SK-N-SH (cell line): Measurements from ENCODE around the gene P3H2. TPM values are rescaled to one million over a fixed set of nuclear protein-coding genes. Genes with fewer than 3 reads are reported as not detected.

Experiments
- CTCF ChIA-PET: fragments of 300-600, 350-600 bp; formaldehyde crosslinking; extraction: SDS; loops from one replicate; lab custom pipeline; 2021; lab: Yijun Ruan, JAX
- POLR2A ChIA-PET: fragments of 350-600 bp; sonication (Branson Sonifier 250); formaldehyde crosslinking; extraction: SDS; loops from one replicate; lab custom pipeline; 2020; ENCODE audit warnings: antibody characterized with exemption, inconsistent platforms; lab: Yijun Ruan, JAX
- DNase-seq: peaks from one replicate; pipeline ENCODE4 v3.0.0; 2012
- H2AFZ ChIP-seq: fragments of 200-600 bp; sonication (generic); 2 replicates; pipeline ENCODE4 v1.8.1; 2016; ENCODE audit warnings: antibody characterized with exemption, mild to moderate bottlenecking, low read depth
- H3F3A ChIP-seq: fragments of 200-600 bp; sonication (generic); replicated peaks from 2 replicates; pipeline ENCODE3; 2016; ENCODE audit warnings: antibody characterized with exemption, mild to moderate bottlenecking; ENCODE audit not compliant: insufficient read depth
- H3K27ac ChIP-seq, 2 experiments: fragments of 200-500 bp in 1 of 2; fragments of 200-600 bp in 1 of 2; sonication (Bioruptor generic) in 1 of 2; sonication (generic), shearing (Covaris generic) in 1 of 2; 2 replicates each; pipeline versions ENCODE4 v1.5.1 to v1.6.1; 2014 to 2016; ENCODE audit warnings: low read depth in 2 of 2, inconsistent platforms in 1 of 2, low read length in 1 of 2, mild to moderate bottlenecking in 1 of 2, mixed read lengths in 1 of 2
- H3K27me3 ChIP-seq: fragments of 200-600 bp; sonication (generic), shearing (Covaris generic); 2 replicates; pipeline ENCODE4 v1.6.1; 2016; ENCODE audit warnings: mixed run types; ENCODE audit not compliant: insufficient read depth
- H3K36me3 ChIP-seq, 2 experiments: fragments of 200-500 bp in 1 of 2; fragments of 200-600 bp in 1 of 2; sonication (Bioruptor generic) in 1 of 2; sonication (generic) in 1 of 2; replicated peaks in 1 of 2; 2 replicates each; pipeline versions ENCODE3 to v1.5.1; 2014 to 2016; ENCODE audit warnings: low read length in 1 of 2, mild to moderate bottlenecking in 1 of 2; ENCODE audit not compliant: insufficient read depth in 2 of 2, control insufficient read depth in 1 of 2
- H3K4me1 ChIP-seq, 2 experiments: fragments of 200-500 bp in 1 of 2; fragments of 200-600 bp in 1 of 2; sonication (Bioruptor generic) in 1 of 2; sonication (generic), shearing (Covaris generic) in 1 of 2; 2 replicates each; pipeline versions ENCODE4 v1.5.1 to v1.6.1; 2014 to 2016; ENCODE audit warnings: low read depth in 1 of 2, low read length in 1 of 2, mixed run types in 1 of 2; ENCODE audit not compliant: insufficient read depth in 2 of 2, control insufficient read depth in 1 of 2
- H3K4me2 ChIP-seq: fragments of 200-600 bp; sonication (generic), shearing (Covaris generic); 2 replicates; pipeline ENCODE4 v1.6.1; 2017; ENCODE audit warnings: mixed run types
- H3K4me3 ChIP-seq, 2 experiments: fragments of 200-500 bp in 1 of 2; fragments of 200-600 bp in 1 of 2; sonication (Bioruptor generic) in 1 of 2; sonication (generic), shearing (Covaris generic) in 1 of 2; 2 replicates each; pipeline versions ENCODE4 v1.5.1 to v1.8.1; 2014 to 2016; ENCODE audit warnings: low read depth in 2 of 2, inconsistent platforms in 1 of 2, low read length in 1 of 2, mild to moderate bottlenecking in 1 of 2, mixed read lengths in 1 of 2, moderate library complexity in 1 of 2
- H3K79me2 ChIP-seq: fragments of 200-600 bp; sonication (generic); 2 replicates; pipeline ENCODE4 v1.8.1; 2017; ENCODE audit warnings: mild to moderate bottlenecking; ENCODE audit not compliant: insufficient read depth
- H3K9ac ChIP-seq: fragments of 200-600 bp; sonication (generic); 2 replicates; pipeline ENCODE4 v1.6.1; 2017; ENCODE audit warnings: mixed run types
- H3K9me2 ChIP-seq: fragments of 200-600 bp; sonication (generic); 2 replicates; pipeline ENCODE4 v1.6.1; 2017; ENCODE audit warnings: mixed run types
- H3K9me3 ChIP-seq: fragments of 200-600 bp; sonication (generic); 2 replicates; pipeline ENCODE4 v1.6.1; 2017; ENCODE audit warnings: mixed run types, mild to moderate bottlenecking, moderate library complexity
- H4K20me1 ChIP-seq: fragments of 200-600 bp; sonication (generic); 2 replicates; pipeline ENCODE4 v1.6.1; 2017; ENCODE audit warnings: mild to moderate bottlenecking, mixed run types; ENCODE audit not compliant: insufficient read depth
- CTCF ChIP-seq: fragments of 200-600 bp; sonication (generic); IDR thresholded peaks from 2 replicates; pipeline ENCODE4 v1.6.1; 2017; ENCODE audit warnings: antibody characterized with exemption, mild to moderate bottlenecking, moderate library complexity
- EP300 ChIP-seq, 2 experiments: IDR thresholded peaks; 2 replicates each; pipeline versions ENCODE4 v1.4.0 to v1.6.1; 2012; ENCODE audit warnings: borderline replicate concordance in 1 of 2, low read depth in 1 of 2, low read length in 1 of 2
- EZH2phosphoT487 ChIP-seq: fragments of 200-600 bp; sonication (generic); IDR thresholded peaks from 2 replicates; pipeline ENCODE4 v1.6.1; 2017; ENCODE audit warnings: low read depth, mixed run types, mild to moderate bottlenecking, antibody characterized with exemption, moderate library complexity, borderline replicate concordance
- FOSL2 ChIP-seq: IDR thresholded peaks from 2 replicates; pipeline ENCODE4 v1.4.0; 2012; ENCODE audit warnings: low read depth, mild to moderate bottlenecking, moderate library complexity, borderline replicate concordance
- FOXM1 ChIP-seq: IDR thresholded peaks from 2 replicates; pipeline ENCODE4 v1.4.0; 2012; ENCODE audit warnings: low read depth, mild to moderate bottlenecking
- GABPA ChIP-seq: IDR thresholded peaks from 2 replicates; pipeline ENCODE4 v1.4.0; 2012; ENCODE audit warnings: low read depth, mild to moderate bottlenecking
- GATA2 ChIP-seq: sonication (generic); formaldehyde crosslinking; IDR thresholded peaks from 2 replicates; pipeline ENCODE4 v1.5.0; 2020; ENCODE audit warnings: mild to moderate bottlenecking, missing genetic modification reagents
- IRF3 ChIP-seq: fragments of 150-350 bp; IDR thresholded peaks from 2 replicates; pipeline ENCODE4 v1.6.1; 2016; ENCODE audit warnings: mild to moderate bottlenecking, low read depth, low read length
- JUND ChIP-seq: IDR thresholded peaks from 2 replicates; pipeline ENCODE4 v1.4.0; 2012
- MEF2A ChIP-seq: IDR thresholded peaks from 2 replicates; pipeline ENCODE4 v1.4.0; 2012; ENCODE audit warnings: low read depth, borderline replicate concordance
- MXI1 ChIP-seq: IDR thresholded peaks from 2 replicates; pipeline ENCODE4 v1.6.1; 2012; ENCODE audit warnings: mild to moderate bottlenecking, low read depth, low read length, improper control_type of control experiment
- NFIC ChIP-seq: IDR thresholded peaks from 2 replicates; pipeline ENCODE4 v1.4.0; 2012; ENCODE audit warnings: borderline replicate concordance
- POLR2AphosphoS5 ChIP-seq: IDR thresholded peaks from 2 replicates; pipeline ENCODE4 v1.6.1; 2012; ENCODE audit warnings: low read depth, low read length
- RCOR1 ChIP-seq: fragments of 150-350 bp; IDR thresholded peaks from 2 replicates; pipeline ENCODE4 v1.6.1; 2017; ENCODE audit warnings: antibody characterized with exemption, low read length
- SIN3A ChIP-seq: IDR thresholded peaks from 2 replicates; pipeline ENCODE4 v1.6.1; 2012; ENCODE audit warnings: low read depth, mild to moderate bottlenecking, low read length, moderate library complexity, borderline replicate concordance
- SMC3 ChIP-seq: IDR thresholded peaks from 2 replicates; pipeline ENCODE4 v1.6.1; 2012; ENCODE audit warnings: low read depth, low read length, improper control_type of control experiment
- TAF1 ChIP-seq: IDR thresholded peaks from 2 replicates; pipeline ENCODE4 v1.6.1; 2012; ENCODE audit warnings: low read depth, mild to moderate bottlenecking, low read length, moderate library complexity, borderline replicate concordance
- TCF12 ChIP-seq: IDR thresholded peaks from 2 replicates; pipeline ENCODE4 v1.4.0; 2012
- TEAD4 ChIP-seq: IDR thresholded peaks from 2 replicates; pipeline ENCODE4 v1.4.0; 2012; ENCODE audit warnings: mild to moderate bottlenecking, borderline replicate concordance; ENCODE audit not compliant: insufficient read depth
- WGBS: methylation state at CpG from one replicate; pipeline ENCODE4 v1.1.6; 2017; ENCODE audit warnings: low lambda C conversion rate; 5-methylcytosine and 5-hydroxymethylcytosine counted together
- polyA plus RNA-seq, 3 experiments: library from polyadenylated mRNA; depleted of rRNA; stranded (reverse); fragments of >200 nt; gene quantifications; 2 replicates each; pipeline ENCODE4 v1.2.3, GENCODE V29; 2012
- TF ChIP-seq, protein P1 (sequence below): fragments of 150-350 bp; IDR thresholded peaks from 2 replicates; pipeline ENCODE4 v1.6.1; 2017; ENCODE audit warnings: antibody characterized with exemption, low read length, low read depth, borderline replicate concordance
- TF ChIP-seq, protein P2 (sequence below): IDR thresholded peaks from 2 replicates; pipeline ENCODE4 v1.4.0; 2012; ENCODE audit warnings: low read depth
- TF ChIP-seq, protein P3 (sequence below): IDR thresholded peaks from 2 replicates; pipeline ENCODE4; 2012

Gene P3H2
- polyA plus RNA-seq, 1 of the 3 experiments (the other 2 are of a cell fraction): 2.8 TPM

DNA sequence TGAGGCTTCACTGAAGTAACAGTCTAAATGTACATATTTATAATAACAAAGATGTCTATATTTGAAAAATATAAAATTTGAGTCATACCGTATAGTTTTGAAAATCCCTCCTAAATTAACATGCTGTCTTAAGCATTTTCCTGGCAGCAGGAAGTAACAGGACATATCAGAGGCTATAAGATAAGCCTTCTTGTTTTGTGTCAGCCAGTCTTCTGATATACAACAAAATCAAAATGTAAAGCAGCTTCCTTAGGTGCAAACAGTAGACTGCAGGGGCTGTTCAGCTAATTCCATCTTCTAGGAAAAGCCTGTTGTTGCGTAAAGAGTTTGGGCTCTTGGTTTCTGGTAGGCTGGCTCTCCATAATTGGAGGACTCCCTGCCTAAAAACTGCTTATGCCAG, 56.0 kb downstream of the P3H2 start:
- peak overlapping the region in 1 of 2 experiments; percentile 36; a peak in 2 of 4 replicates for H3K27ac ChIP-seq
- H3K9me2 ChIP-seq: no peaks in the 10 kb centered on the region
- no peaks in the 10 kb centered on the region for H3K27me3 ChIP-seq
- H3K36me3 ChIP-seq: no peaks in the 10 kb centered on the region
- H3F3A ChIP-seq: peaks cover 11% of the 10 kb centered on the region
- H3K4me3 ChIP-seq: no peak overlapping the region
- 24% methylated on average over 2 of the region's 2 CpGs for WGBS
- H3K4me2 ChIP-seq: no peak overlapping the region
- no peak overlapping the region; the same call in 1 of the 2 replicates for H2AFZ ChIP-seq
- POLR2A ChIA-PET: no interaction called here
- TF ChIP-seq RCOR1: no peak
- TF ChIP-seq POLR2AphosphoS5: no peak
- TF ChIP-seq FOXM1: no peak
- TF ChIP-seq MXI1: no peak
- no peak for TF ChIP-seq TAF1
- no peak for TF ChIP-seq GABPA
- no peak for TF ChIP-seq JUND
- TF ChIP-seq SMC3: no peak
- TF ChIP-seq SIN3A: no peak
- no peak for TF ChIP-seq FOSL2
- no peak for TF ChIP-seq EZH2phosphoT487
- TF ChIP-seq, protein P1, sequence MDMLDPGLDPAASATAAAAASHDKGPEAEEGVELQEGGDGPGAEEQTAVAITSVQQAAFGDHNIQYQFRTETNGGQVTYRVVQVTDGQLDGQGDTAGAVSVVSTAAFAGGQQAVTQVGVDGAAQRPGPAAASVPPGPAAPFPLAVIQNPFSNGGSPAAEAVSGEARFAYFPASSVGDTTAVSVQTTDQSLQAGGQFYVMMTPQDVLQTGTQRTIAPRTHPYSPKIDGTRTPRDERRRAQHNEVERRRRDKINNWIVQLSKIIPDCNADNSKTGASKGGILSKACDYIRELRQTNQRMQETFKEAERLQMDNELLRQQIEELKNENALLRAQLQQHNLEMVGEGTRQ: no peak
- TF ChIP-seq, protein P2, sequence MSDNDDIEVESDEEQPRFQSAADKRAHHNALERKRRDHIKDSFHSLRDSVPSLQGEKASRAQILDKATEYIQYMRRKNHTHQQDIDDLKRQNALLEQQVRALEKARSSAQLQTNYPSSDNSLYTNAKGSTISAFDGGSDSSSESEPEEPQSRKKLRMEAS: no peak
- no peak for TF ChIP-seq MEF2A
- DNase-seq: no peak
- no peak overlapping the region for H3K9ac ChIP-seq
- H3K79me2 ChIP-seq: no peaks in the 10 kb centered on the region
- H3K4me1 ChIP-seq: peaks cover 0 to 5% of the 10 kb centered on the region in 2 experiments; a peak in 1 of 4 replicates
- no peaks in the 10 kb centered on the region for H3K9me3 ChIP-seq
- CTCF ChIA-PET: interaction anchor here (1.2 kb wide), 1 partner anchor 9 kb away, joined by 3 read pairs; no protein-coding TSS in a partner anchor
- no peaks in the 10 kb centered on the region for H4K20me1 ChIP-seq

DNA sequence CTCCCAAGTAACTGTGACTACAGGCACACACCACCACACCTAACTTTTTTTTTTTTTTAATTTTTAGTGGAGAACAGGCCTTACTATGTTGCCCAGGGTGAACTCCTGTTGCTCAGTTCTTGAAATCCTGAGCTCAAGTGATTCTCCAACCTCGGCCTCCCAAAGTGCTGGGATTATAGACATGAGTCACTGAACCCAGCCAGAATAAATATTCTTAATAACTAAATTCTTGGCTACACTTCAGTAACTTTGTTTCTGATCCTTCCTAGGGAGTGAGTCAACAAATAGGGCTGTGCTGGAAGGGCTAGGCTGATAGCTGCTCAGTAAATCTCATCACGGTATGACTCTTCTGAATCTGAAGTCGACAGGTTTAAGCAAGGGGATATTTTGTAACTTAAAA, 56.6 kb downstream of the P3H2 start:
- DNase-seq: no peak
- H3K79me2 ChIP-seq: no peaks in the 10 kb centered on the region
- TF ChIP-seq EZH2phosphoT487 (no peak), TCF12 (peak; percentile 41; the same call in 1 of the 2 replicates), GATA2 (CRISPR knock-in tag) (no peak), SIN3A (no peak), EP300 (IDR thresholded peaks at IDR 0.05; ENCODE audit: borderline replicate concordance in 1 of 2, low read depth in 1 of 2, low read length in 1 of 2) (peak in 1 of 2 experiments; percentile 24; a peak in 1 of 4 replicates), CTCF (no peak), IRF3 (no peak), TEAD4 (peak; percentile 44; the same call in 1 of the 2 replicates), NFIC (peak; percentile 78; the same call in 1 of the 2 replicates), SMC3 (no peak), RCOR1 (no peak)
- TF ChIP-seq, protein P1: no peak
- TF ChIP-seq, protein P3, sequence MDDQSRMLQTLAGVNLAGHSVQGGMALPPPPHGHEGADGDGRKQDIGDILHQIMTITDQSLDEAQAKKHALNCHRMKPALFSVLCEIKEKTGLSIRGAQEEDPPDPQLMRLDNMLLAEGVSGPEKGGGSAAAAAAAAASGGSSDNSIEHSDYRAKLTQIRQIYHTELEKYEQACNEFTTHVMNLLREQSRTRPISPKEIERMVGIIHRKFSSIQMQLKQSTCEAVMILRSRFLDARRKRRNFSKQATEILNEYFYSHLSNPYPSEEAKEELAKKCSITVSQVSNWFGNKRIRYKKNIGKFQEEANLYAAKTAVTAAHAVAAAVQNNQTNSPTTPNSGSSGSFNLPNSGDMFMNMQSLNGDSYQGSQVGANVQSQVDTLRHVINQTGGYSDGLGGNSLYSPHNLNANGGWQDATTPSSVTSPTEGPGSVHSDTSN: peak; percentile 49; the same call in 1 of the 2 replicates

More for the DNA sequence above, 56.6 kb downstream of the P3H2 start:
- CTCF ChIA-PET: interaction anchor here (0.6 to 1.2 kb wide), 2 partner anchors 9 to 30 kb away, joined by 3 read pairs; no protein-coding TSS in a partner anchor
- Histone ChIP-seq H3K4me2 (no peak overlapping the region), H3F3A (peaks cover 11% of the 10 kb centered on the region), H4K20me1 (no peaks in the 10 kb centered on the region), H3K27me3 (no peaks in the 10 kb centered on the region), H3K4me3 (no peak overlapping the region), H3K4me1 (peaks cover 0 to 5% of the 10 kb centered on the region in 2 experiments; a peak in 1 of 4 replicates), H3K9me2 (no peaks in the 10 kb centered on the region), H3K36me3 (no peaks in the 10 kb centered on the region), H3K27ac (peak overlapping the region in 1 of 2 experiments; percentile 50; a peak in 2 of 4 replicates), H3K9me3 (no peaks in the 10 kb centered on the region), H2AFZ (no peak overlapping the region), H3K9ac (no peak overlapping the region)
- WGBS: 0% methylated on average over 3 of the region's 3 CpGs
- POLR2A ChIA-PET: no interaction called here
